Activated naive CD4-positive, alpha-beta T cell treated with anti-CD3 and anti-CD28 coated beads, Interleukin-2, amount 50 U/mL, for 16 hours (primary cell): ENCODE data around the gene TMEM190.

ENCODE experiments used
- DNase-seq: peaks from one replicate; pipeline ENCODE4 v3.0.0-alpha.2; 2020

TMEM190 gene

DNA sequence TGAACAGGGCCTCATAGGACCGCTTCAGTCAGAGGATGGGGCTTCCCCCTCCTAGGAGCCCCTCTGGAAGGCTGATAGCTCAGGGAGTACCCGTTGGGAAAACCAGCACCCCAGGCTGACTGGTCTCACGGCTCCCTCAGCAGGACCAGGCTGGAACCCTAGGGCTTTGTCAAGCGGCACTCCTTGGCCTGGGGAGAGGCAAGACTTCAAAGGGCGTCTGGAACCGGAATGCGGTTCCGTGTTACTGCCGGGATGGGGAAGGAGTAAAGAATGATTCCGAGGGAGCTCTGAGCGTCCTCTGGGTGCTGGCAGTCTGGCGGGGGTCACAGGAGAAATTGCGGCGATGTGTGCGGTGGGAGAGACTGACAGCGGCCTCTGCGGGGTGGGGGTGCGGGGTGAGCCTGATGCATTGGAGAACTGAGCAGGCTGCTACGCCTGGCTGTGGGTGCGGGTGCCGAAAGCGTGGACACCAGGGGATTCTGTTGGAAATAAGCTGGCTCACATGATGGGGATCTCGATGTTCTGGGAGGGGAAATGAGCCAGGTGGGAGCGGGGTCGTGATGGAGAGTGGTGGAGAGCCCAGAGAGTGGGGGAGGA lies 24.0 kb upstream of the TMEM190 start:
- DNase-seq = no peak

DNA sequence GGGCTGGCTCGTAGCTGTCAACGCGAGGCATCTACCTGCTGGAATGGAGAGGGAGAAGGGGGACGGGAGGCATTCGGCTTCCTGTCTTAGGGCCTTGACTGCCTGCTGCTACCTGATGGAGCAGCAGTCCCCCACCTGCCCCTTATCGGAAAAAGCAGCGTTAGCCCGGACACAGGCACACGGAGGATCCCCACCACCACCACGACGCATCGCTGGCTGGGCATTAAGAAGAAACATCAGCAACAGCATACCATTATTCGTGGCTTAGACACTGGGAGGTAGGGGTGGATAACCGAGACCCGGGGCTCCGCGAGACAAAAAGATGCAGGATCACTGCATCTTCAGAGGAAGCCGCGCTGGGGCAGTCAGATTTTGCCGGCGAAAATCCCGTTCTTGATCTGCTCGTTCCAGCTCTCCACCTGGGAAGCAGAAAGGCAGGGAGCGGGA lies 23.2 kb upstream of the TMEM190 start:
- DNase-seq = no peak

DNA sequence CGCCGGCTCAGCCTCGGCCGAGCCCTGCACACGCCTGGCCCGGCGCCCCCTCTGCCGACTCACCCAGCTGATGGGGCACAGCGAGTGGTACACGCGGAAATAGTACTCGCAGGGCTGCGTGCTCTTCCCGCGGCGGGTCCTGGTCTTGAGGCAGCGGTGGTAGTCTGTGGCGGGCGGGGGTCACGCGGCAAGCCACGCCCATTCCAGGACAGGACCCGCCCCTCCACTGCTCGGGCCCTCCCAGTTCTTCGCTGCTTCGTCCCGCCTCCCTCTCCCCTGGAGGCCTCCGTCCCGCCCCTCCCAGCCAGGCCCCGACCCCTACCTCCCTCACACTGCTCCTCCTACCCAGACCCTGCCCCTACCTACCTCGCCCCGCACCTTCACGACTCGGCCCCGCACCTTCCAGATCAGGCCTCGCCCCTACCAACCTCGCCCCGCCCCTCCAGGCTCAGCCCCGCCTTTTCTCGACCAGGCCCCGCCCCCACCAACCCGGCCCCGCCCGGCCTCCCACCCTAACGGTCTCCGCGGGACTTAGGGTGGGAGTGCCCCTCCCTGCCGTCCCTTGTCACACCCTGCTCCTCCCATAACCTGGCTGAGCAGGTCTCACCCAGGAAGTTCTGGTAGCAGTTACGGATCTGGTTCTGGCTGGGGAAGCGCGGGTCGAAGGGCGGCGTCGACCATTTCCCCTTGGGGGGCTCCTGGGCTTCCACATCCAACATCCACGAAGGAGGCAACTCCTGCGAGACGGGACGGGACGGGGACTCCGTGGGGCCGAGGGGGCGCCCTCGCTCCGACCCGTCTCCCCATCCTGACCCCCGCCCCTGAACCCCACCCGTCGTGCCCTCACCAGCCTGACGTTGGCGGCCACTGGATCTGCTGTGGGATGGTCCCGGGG lies 22.6 kb upstream of the TMEM190 start:
- DNase-seq = peak; percentile 71

DNA sequence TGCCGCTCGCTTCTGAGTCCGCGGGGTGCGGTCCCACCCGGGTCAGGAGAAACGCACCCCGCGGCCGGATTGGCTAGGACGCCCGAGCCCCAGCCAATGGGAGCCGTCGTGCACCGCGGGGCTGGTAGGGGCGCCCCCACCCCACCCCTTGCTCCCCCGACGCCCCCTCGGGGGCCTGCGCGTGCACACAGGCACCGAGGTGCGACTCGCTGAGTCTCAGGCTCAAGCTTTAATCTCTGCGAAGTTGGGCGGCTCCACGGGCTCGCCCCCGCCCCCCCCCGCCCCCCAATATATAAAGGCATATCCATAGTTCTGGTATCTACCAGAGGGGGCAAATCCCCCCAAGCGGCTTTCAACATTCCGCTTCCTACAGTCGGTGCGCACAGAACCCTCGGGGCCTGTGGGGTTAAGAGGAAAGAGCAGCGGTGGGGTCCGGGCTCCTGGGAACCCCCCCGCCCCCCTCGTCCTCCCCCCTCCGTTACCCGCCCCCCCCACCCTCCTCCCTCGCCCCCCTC lies 21.9 kb upstream of the TMEM190 start, which contains the start of gene COX6B2:
COX6B2 (minus strand) TSS at position 22 of the 515 bp plus-strand sequence. CDS start 198 bp downstream, outside the sequence.
- no peak for DNase-seq

DNA sequence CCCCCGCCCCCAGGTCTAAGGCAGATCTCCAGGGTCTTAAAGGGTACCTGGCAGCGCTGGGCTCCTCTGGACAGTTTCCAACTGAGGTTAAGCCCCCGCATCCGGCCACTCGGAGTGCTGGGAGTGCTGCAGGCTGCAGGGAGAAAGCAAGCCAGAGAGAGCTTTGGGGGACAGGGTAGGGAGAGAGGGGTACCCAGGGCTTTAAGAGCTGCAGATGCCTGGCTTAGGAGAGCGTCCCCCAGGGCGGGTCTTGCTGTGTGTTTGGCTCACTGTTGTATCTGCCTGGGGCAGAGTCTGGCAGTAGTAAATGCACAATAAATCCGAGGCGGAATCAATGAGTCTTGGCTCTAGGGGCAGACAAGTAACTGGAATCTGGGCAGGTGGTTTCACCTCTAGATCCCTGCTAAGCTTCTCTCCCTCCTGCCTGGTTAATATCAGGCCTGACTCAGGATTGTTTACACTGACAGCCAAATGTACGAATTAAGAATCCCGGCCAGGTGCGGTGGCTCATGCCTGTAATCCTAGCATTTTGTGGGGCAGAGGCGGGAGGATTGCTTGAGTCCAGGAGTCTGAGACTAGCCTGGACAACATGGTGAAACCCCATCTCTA lies 21.3 kb upstream of the TMEM190 start:
- DNase-seq = no peak

DNA sequence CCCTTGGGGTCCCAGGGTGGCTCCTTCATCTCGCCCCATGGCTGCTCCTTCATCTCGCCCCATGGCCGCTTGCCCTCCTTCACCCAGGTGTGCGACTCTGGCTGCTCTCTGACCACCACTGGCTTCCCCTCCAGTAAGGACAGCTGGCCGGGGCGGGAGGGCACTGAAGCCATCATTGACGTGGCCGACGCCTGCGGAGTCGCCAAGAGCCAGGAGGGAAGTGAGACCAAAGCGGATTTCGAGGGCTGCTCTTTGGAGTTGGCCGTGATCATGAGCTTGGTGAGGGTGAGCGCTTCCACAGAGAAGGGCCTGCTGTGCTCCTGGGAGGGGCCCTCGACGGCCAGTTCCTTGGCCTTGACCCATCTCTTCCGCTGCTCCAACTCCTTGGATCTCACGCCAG lies 18.1 kb upstream of the TMEM190 start:
- DNase-seq = no peak

DNA sequence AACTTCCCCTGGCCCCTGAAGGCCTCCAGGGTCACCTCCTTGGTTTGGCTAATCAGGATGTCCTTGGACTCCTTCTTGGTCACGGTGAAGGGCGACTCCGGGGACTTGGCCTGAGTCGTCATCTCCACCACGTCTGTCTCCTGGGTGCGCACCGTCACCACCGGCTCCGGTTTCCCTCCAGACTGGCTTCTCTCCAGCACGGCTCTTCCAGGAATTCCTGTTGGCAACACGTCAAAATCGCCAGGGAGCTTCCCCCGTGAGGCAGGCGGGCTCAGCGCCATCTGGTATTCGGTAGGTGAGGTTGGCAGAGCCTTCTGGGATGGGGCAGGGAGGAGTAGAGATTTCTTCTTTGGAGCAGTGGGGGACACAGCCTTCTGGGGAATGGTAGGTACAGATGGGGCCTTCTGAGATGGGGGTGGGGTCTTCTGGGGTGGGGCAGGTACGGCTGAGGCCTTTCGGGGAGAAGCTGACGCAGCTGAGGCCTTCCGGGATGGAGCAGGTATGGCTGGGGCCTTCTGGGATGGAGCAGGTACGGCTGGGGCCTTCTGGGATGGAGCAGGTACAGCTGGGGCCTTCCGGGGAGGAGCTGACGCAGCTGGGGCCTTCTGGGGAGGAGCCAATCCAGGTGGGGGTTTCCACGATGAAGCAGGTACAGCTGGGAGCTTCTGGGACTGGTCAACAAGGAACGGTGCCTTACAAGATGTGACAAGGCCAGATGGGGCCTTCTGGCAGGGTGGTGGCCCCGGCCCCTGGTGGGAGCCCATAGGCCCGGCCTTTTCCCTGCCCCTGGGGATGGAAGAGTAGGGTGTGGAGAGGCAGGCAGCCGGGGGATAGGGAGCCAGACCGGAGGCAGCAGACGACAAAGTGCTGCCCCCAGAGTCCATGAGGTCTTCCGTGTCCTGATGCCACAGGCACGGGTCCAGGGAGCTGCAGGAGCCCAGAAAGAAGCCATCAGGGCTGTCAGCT lies 17.4 kb upstream of the TMEM190 start:
- no peak for DNase-seq

DNA sequence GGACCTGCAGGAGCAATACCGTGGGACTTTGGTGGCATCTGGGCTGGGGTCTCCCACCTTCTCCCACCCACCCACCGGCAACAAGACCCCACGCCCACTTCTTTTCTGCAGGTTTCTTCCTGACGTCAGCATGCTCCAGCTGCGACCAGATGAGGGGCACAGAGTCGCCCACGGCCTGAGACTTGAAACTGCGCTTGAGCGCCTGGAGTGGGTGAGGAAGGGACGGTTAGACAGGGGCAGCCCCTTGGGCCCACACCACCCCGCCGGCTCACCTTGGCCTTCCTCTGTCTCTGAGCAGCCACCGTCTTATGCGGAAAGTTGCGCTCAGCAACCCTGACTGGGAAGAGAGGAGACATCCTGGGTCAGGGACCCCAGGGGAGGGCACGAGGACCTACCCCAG lies 15.7 kb upstream of the TMEM190 start:
- no peak for DNase-seq

DNA sequence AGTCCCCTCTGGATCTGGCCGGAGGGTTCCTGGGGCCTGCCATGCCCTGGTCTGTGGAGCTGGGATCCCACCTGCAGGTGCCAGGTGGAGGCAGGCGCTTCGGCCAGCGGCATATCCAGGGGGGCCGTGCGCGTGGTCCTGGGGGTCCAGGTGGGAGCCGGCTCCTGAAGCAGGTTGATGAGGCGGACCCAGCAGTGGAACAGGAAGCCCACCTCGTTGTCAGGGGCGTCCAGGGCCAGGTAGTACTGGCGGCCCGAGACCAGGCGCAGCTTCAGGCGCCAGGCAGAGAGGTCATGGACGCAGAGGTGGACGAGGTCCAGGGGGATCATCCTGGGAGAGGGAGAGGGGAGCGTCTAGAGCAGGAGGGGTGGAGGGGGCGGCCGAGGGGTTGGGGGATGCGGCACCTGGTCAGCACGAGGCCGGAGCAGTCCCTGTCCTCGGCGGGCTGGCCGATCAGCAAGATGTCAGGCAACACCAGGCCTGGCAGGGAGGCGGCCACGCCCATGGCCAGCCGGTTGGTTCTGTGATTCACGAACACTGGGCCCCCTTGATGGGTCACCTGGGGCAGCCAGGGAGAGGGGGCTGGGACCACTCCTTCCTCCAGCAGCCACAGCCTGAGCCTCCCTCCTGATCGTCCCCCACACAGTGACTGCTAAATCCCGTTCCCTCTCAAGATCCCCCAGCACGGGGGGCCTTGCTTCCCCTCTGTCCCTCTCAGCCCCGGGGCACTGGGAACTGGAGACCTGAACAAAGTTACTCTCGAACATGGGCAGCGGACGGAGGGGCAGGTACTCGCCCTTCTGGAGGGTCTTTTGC lies 14.2 kb upstream of the TMEM190 start:
- no peak for DNase-seq

DNA sequence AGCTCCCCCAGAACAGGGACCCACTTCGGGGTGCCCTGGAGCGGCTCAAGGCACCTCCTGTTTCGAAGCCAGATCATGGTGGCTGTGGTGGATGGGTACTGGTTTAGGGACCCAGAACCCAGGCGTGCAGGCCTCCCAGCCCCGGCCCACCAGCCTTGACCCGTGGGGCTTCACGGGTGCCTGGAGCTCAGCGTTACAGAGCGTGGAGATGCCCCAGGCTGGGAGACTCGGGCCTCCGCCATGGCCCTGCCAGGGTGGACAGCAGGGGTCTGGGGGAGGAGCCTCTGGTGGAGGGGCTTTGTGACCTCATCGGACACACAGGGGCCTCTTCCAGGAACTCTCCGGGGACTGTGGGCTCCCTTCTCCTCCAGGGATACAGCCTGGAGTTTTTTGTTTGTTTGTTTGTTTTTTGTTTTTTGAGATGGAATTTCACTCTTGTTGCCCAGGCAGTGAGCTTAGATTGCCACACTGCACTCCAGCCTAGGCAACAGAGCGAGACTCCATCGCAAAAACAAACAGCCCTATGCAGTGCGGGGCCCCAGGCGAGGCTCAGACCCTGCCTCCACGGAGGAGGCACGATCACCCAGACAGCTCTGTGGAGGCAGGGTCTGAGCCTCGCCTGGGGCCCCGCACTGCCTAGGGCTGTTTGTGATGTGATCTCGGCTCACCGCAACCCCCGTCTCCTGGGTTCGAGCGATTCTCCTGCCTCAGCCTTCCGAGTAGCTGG lies 13.5 kb upstream of the TMEM190 start, which contains the start of gene GARIN5B:
GARIN5B (minus strand) TSS at position 271 of the 727 bp plus-strand sequence; CDS start at position 77, 194 bp downstream.
- DNase-seq = no peak

DNA sequence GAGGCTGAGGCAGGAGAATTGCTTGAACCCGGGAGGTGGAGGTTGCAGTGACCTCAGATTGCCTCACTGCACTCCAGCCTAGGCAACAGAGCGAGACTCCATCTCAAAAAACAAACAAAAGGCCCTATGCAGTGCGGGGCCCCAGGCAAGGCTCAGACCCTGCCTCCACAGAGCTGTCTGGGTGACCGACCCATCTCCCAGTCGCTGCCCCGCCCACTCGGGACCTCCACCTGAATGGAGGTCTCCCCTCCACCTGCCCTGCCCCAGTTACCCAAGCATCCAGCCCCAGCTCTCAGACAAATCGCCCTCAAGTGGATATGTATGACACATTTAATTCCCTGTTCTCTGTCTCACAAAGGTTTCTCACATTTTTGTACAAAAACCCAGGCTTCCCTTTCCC lies 11.4 kb upstream of the TMEM190 start:
- DNase-seq = no peak

DNA sequence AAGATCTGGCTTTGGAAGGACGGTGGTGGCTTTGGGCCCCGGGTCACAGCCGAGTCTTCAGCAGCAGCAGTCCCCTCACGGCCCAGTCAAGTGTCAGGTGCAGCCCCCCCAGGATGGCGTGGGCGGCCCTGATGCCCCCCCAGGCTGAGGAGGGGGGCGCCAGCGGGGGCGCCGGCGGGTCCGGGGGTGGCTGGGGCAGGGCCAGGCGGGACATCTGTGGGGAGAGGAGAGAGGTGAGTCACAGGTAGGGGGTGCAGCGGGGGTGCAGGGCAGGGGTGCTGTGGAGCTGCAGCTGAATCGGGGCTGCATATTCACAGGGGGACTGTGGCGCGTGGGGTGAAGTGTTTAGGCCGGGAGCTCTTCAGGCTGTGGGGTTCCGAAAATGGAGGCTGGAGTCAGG lies 10.7 kb upstream of the TMEM190 start:
- DNase-seq = no peak

DNA sequence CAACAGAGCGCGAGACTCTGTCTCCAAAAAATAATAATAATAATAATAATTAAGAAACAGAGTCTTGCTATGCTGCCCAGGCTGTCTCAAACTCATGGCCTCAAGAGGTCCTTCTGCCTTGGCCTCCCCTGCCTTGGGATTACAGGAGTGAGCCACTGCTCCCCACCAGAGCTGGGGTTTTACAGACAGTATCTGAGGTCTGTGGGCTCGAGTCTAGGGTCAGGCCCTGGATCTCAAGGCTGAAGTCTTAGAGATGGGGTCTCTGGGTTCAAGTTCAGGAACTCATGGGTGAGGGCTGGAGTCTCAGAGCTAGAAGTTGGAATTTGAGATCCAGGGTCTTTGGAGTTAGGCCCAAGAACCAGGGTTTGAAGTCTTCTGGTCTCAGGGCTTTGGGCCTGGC lies 9.8 kb upstream of the TMEM190 start:
- no peak for DNase-seq

DNA sequence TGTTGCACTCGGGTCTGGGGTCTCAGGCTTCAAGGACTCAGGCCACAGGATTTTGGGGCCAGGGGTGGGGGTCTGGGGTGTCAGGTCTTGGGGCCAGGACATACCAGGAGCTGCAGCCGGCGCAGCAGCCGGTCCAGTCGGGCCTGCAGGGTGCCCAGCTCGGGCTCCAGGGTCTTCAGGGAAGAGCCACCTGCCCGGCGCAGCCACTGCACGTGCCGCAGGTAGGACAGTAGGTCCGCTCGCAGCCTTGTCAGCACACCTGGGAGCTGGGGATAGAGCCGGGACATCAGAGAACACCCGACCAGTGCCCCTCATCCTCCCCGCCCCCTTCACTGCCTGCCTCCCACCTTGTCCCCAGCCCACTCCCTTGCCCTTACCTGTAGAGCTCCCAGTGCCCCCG lies 8.5 kb upstream of the TMEM190 start:
- DNase-seq = no peak

DNA sequence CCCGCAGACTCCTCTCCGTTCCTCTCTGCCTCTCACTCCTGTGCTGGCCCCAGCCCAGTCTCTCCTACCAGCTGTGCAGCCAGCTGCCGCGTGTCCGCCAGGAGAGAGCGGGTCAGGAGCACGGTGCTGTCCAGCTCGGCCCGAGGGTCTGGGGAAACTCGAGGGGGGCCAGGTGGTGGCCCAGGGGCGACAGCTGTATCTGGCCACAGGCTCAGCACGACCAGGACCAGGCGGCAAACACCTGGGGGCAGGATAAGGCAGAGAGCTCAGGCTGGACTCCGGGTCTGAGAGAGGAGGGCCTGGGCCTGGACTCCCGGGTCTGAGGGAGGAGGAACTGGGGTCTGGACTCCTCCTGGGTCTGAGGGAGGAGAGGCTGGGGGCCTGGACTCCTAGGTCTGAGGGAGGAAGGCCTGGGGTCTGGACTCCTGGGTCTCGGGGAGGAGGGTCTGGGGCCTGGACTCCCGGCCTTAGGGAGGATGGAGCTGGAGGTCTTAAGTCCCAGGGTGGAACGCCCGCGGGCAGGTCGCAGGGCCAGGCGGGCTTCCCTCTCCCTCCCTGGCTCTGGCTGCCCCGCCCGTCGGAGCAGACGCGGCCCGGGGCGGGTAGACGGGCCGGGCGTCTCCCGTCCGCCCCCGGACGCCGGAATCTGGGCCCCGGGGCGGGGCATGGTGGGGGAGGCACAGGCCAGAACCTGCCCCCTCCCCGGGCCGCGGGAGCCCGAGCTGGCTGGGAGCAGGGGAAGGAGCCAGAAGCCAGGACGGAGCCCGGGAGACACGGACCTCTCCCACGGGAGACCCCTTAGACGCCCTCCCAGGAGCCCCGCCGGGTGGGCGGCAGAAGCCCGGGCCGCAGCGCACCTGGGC lies 7.7 kb upstream of the TMEM190 start:
- DNase-seq = no peak

DNA sequence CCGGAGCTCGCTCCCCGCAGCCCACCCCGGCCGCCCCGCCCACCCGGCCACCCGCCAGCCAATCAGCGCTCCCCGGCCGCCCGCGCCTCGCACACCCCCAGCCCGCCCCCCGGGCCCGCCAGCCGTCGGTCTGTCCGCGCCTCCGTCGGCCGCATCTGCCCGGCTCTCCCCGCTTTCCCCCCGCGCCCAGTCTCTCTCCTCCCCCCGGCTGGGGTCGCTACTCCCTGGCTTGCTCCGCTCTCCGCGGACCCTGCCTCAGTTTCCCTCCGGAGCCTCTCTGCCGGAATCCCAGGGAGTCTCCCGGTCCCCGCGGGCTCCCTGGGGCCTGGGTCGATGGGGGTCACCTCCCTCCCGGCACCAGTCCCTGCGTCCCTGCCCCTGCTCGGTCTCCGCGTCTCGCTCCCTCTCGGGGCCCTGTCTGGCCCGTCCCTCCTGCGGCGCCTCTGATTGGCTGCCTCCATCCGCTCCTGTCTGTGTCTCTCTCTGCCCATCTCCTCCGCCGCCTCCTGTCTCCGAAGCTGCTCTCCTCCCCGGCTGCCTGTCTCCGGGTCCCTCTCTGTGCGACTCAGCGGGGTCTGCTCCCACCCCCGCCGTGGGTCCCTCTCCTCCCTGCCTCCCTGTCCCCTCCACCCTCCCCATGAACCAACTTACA lies 6.8 kb upstream of the TMEM190 start:
- peak; percentile 42 for DNase-seq

DNA sequence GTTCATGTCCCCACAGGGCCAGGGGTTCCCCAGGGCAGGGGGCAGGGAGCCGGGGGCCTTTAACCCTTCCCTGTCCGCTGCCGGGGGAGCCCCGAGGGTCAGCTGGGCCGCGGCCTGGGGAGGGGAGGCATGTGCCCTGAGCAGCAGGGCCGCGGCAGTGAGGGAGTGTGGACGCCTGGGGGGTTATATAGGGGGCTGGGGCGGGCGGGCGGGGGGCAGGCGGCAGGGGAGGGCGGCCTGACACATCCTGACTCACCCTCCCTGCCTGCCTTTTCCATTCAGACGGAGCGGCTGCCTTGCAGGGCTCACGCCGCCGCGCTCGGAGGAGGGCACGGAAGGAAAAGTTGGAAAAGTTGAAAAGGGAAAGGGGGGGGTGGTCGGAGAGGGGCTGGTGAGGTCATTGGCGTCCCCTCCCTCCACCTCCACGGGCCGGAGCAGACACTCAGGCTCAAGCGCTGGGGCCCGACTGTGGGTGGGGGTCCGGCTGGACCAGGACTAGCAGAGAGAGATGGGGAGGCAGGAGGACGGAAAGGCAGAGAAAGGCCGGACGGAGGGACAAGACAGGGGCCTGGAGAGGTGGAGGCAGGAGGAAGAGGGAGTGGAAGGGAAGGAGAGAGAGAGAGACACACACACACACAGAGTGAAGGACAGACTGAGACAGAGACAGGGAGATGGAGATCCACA lies 6.2 kb upstream of the TMEM190 start, which contains the start of gene IL11:
IL11 (minus strand) TSS at position 159 of the 684 bp plus-strand sequence; CDS start at position 6, 153 bp downstream.
- DNase-seq = no peak
